Activated naive CD8-positive, alpha-beta T cell (primary cell): ENCODE measurements around the gene POLR3E.

Experiments used
- H3K27ac Mint-ChIP-seq: one replicate; pipeline ENCODE4 v1.8.0; 2021; ENCODE audit warnings: mixed read lengths
- H3K27me3 Mint-ChIP-seq: one replicate; pipeline ENCODE4 v1.8.0; 2021; ENCODE audit warnings: mixed read lengths
- H3K36me3 Mint-ChIP-seq: one replicate; pipeline ENCODE4 v1.8.0; 2021; ENCODE audit warnings: mixed read lengths
- H3K4me1 Mint-ChIP-seq: one replicate; pipeline ENCODE4 v1.8.0; 2021; ENCODE audit warnings: low read depth, mixed read lengths
- H3K4me3 Mint-ChIP-seq: one replicate; pipeline ENCODE4 v1.8.0; 2021; ENCODE audit warnings: mild to moderate bottlenecking, mixed read lengths
- H3K9me3 Mint-ChIP-seq: one replicate; pipeline ENCODE4 v1.8.0; 2021; ENCODE audit warnings: low read depth, mixed read lengths

Gene POLR3E

GRCh38 chr16:22369221-22369811 lies 72.1 kb downstream of the POLR3E start:
- H3K4me3 Mint-ChIP-seq: peak overlapping the region; percentile 97
- no peaks in the 10 kb centered on the region for H3K9me3 Mint-ChIP-seq
- H3K36me3 Mint-ChIP-seq: peaks cover 7% of the 10 kb centered on the region
- H3K27me3 Mint-ChIP-seq: no peaks in the 10 kb centered on the region
- peaks cover 85% of the 10 kb centered on the region for H3K4me1 Mint-ChIP-seq
- peak overlapping the region; percentile 80 for H3K27ac Mint-ChIP-seq

GRCh38 chr16:22370038-22370820 lies 73.0 kb downstream of the POLR3E start:
- Mint-ChIP-seq H3K4me1 (peaks cover 80% of the 10 kb centered on the region), H3K27ac (peak overlapping the region; percentile 94), H3K9me3 (no peaks in the 10 kb centered on the region), H3K27me3 (no peaks in the 10 kb centered on the region), H3K4me3 (peak overlapping the region; percentile 97), H3K36me3 (peaks cover 3% of the 10 kb centered on the region)

- Mint-ChIP-seq H3K36me3 (no peaks in the 10 kb centered on the region), H3K4me1 (peaks cover 59% of the 10 kb centered on the region), H3K9me3 (no peaks in the 10 kb centered on the region), H3K4me3 (peak overlapping the region; percentile 97), H3K27ac (peak overlapping the region; percentile 94), H3K27me3 (no peaks in the 10 kb centered on the region)
These were observed 75.9 kb downstream of the POLR3E start for GRCh38 chr16:22372882-22373661.

GRCh38 chr16:22373662-22374310 lies 76.6 kb downstream of the POLR3E start:
- no peaks in the 10 kb centered on the region for H3K9me3 Mint-ChIP-seq
- H3K36me3 Mint-ChIP-seq: no peaks in the 10 kb centered on the region
- no peaks in the 10 kb centered on the region for H3K27me3 Mint-ChIP-seq
- peaks cover 53% of the 10 kb centered on the region for H3K4me1 Mint-ChIP-seq
- peak overlapping the region; percentile 97 for H3K4me3 Mint-ChIP-seq
- peak overlapping the region; percentile 94 for H3K27ac Mint-ChIP-seq

GRCh38 chr16:22374311-22375116 lies 77.3 kb downstream of the POLR3E start, which contains the start of gene CDR2:
Gene CDR2, minus strand, starts transcription at chr16:22374619. Its CDS starts 310 bp downstream, at chr16:22374309.
- H3K4me3 Mint-ChIP-seq: peak within 1 kb of the TSS; percentile 97
- H3K27ac Mint-ChIP-seq: peak within 1 kb of the TSS; percentile 94
- H3K36me3 Mint-ChIP-seq: no peaks in the 10 kb centered on the region
- no peaks in the 10 kb centered on the region for H3K9me3 Mint-ChIP-seq
- H3K27me3 Mint-ChIP-seq: no peaks in the 10 kb centered on the region
- peaks cover 47% of the 10 kb centered on the region for H3K4me1 Mint-ChIP-seq

- Mint-ChIP-seq H3K27ac (peak overlapping the region; percentile 24), H3K4me1 (peaks cover 42% of the 10 kb centered on the region), H3K27me3 (no peaks in the 10 kb centered on the region), H3K4me3 (peak overlapping the region; percentile 92), H3K36me3 (no peaks in the 10 kb centered on the region), H3K9me3 (no peaks in the 10 kb centered on the region)
These were observed 78.1 kb downstream of the POLR3E start for GRCh38 chr16:22375117-22375962.

GRCh38 chr16:22375963-22376640 lies 78.9 kb downstream of the POLR3E start:
- Mint-ChIP-seq H3K36me3 (no peaks in the 10 kb centered on the region), H3K4me3 (peak overlapping the region; percentile 92), H3K27ac (no peak overlapping the region), H3K9me3 (no peaks in the 10 kb centered on the region), H3K27me3 (no peaks in the 10 kb centered on the region), H3K4me1 (peaks cover 43% of the 10 kb centered on the region)

GRCh38 chr16:22379656-22380055 lies 82.4 kb downstream of the POLR3E start:
- H3K4me1 Mint-ChIP-seq: peaks cover 36% of the 10 kb centered on the region
- H3K4me3 Mint-ChIP-seq: no peak overlapping the region
- no peaks in the 10 kb centered on the region for H3K9me3 Mint-ChIP-seq
- H3K27ac Mint-ChIP-seq: peak overlapping the region; percentile 38
- no peaks in the 10 kb centered on the region for H3K36me3 Mint-ChIP-seq
- no peaks in the 10 kb centered on the region for H3K27me3 Mint-ChIP-seq

GRCh38 chr16:22380529-22380928 lies 83.3 kb downstream of the POLR3E start:
- Mint-ChIP-seq H3K27me3 (no peaks in the 10 kb centered on the region), H3K4me1 (peaks cover 32% of the 10 kb centered on the region), H3K27ac (peak overlapping the region; percentile 89), H3K9me3 (no peaks in the 10 kb centered on the region), H3K4me3 (no peak overlapping the region), H3K36me3 (no peaks in the 10 kb centered on the region)

GRCh38 chr16:22381392-22381791 lies 84.2 kb downstream of the POLR3E start:
- Mint-ChIP-seq H3K27me3 (no peaks in the 10 kb centered on the region), H3K4me3 (peak overlapping the region; percentile 54), H3K9me3 (no peaks in the 10 kb centered on the region), H3K27ac (peak overlapping the region; percentile 89), H3K4me1 (peaks cover 29% of the 10 kb centered on the region), H3K36me3 (no peaks in the 10 kb centered on the region)

- H3K9me3 Mint-ChIP-seq: no peaks in the 10 kb centered on the region
- H3K4me3 Mint-ChIP-seq: no peak overlapping the region
- peaks cover 2% of the 10 kb centered on the region for H3K36me3 Mint-ChIP-seq
- H3K27ac Mint-ChIP-seq: peak overlapping the region; percentile 28
- peaks cover 29% of the 10 kb centered on the region for H3K4me1 Mint-ChIP-seq
- H3K27me3 Mint-ChIP-seq: no peaks in the 10 kb centered on the region
These were observed 86.6 kb downstream of the POLR3E start for GRCh38 chr16:22383827-22384226.
